ENCODE results near the gene DMBX1.

The DMBX1 gene

DNA sequence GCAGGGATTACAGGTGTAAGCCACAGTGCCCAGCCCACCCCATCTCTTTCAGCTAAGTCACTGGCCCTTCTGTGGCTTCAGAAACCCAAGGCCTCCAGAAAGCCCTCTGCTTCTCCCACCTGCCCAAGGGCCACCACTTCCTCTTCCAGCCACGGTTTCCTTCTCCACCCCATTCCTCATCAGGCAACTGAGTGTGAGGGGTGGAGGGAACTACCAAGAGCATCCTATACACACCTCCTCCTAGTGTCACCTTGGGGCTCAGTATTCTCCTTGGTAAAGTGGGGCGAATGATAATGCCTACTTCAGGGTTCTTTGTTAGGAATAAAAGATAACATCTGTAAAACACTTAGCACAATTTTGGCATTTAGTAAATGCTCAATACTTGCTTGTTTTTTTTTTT, 31.8 kb downstream of the DMBX1 start:
- H4K20me1 ChIP-seq (ENCODE audit: insufficient read depth, low read length) = no peaks in the 10 kb centered on the region; the same call in 1 of the 2 replicates
- H3K4me1 ChIP-seq (ENCODE audit: insufficient read depth, low read length) = no peaks in the 10 kb centered on the region
- H3K36me3 ChIP-seq (ENCODE audit: insufficient read depth, low read length) = no peaks in the 10 kb centered on the region
- no peak overlapping the region for H3K27ac ChIP-seq (ENCODE audit: low read length)
- TF ChIP-seq EZH2 (IDR thresholded peaks at IDR 0.05; ENCODE audit: borderline replicate concordance, low read depth, low read length, severe bottlenecking) = no peak
- TF ChIP-seq, protein P1, sequence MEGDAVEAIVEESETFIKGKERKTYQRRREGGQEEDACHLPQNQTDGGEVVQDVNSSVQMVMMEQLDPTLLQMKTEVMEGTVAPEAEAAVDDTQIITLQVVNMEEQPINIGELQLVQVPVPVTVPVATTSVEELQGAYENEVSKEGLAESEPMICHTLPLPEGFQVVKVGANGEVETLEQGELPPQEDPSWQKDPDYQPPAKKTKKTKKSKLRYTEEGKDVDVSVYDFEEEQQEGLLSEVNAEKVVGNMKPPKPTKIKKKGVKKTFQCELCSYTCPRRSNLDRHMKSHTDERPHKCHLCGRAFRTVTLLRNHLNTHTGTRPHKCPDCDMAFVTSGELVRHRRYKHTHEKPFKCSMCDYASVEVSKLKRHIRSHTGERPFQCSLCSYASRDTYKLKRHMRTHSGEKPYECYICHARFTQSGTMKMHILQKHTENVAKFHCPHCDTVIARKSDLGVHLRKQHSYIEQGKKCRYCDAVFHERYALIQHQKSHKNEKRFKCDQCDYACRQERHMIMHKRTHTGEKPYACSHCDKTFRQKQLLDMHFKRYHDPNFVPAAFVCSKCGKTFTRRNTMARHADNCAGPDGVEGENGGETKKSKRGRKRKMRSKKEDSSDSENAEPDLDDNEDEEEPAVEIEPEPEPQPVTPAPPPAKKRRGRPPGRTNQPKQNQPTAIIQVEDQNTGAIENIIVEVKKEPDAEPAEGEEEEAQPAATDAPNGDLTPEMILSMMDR (IDR thresholded peaks at IDR 0.05; ENCODE audit: borderline replicate concordance, extremely low read depth, low read length, poor library complexity, severe bottlenecking) = no peak
- no peak for DNase-seq
- H3K4me2 ChIP-seq (ENCODE audit: insufficient read depth, low read length) = no peak overlapping the region
- no peak overlapping the region for H3K9ac ChIP-seq (ENCODE audit: low read depth, low read length)
- no peaks in the 10 kb centered on the region for H3K79me2 ChIP-seq (ENCODE audit: insufficient read depth, low read length)
- ATAC-seq (ENCODE audit: insufficient read depth, low read depth) = no peak
- H3K9me3 ChIP-seq (ENCODE audit: insufficient read depth, low read length, severe bottlenecking) = no peaks in the 10 kb centered on the region
- peaks cover 33% of the 10 kb centered on the region for H3K27me3 ChIP-seq (ENCODE audit: insufficient read depth, low read length, poor library complexity)
- H2AFZ ChIP-seq (ENCODE audit: low read depth, low read length) = no peak overlapping the region
- H3K4me3 ChIP-seq (ENCODE audit: low read depth in 1 of 2, low read length in 2 of 2) = no peak overlapping the region

GRCh38 chr1:46522184-46522968, 32.7 kb downstream of the DMBX1 start:
- Histone ChIP-seq H3K27ac (ENCODE audit: low read length) (no peak overlapping the region), H2AFZ (ENCODE audit: low read depth, low read length) (no peak overlapping the region; the same call in 1 of the 2 replicates)
- peak; percentile 51; the same call in 1 of the 3 replicates for ATAC-seq (ENCODE audit: insufficient read depth, low read depth)

DNA sequence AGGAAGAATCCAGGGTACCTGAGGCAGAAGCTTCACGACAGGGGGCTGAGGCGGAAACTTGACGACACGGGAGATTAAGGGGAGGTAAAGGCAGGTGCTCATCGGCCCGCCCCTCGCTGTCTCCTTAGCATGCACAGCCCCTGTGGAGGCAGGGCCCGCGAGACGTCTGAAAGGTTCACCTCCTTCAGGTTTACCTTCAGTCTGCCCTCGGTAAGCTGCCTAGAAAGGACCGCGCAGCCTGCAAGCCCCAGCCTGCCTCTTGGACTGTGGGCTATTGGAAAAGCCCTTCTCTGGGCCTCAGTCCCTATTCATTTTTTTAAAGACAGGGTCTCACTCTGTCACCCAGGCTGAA, 33.3 kb downstream of the DMBX1 start:
- no peaks in the 10 kb centered on the region for H3K4me1 ChIP-seq (ENCODE audit: insufficient read depth, low read length)
- no peak for TF ChIP-seq EZH2 (IDR thresholded peaks at IDR 0.05; ENCODE audit: borderline replicate concordance, low read depth, low read length, severe bottlenecking)
- TF ChIP-seq, protein P1 (IDR thresholded peaks at IDR 0.05; ENCODE audit: borderline replicate concordance, extremely low read depth, low read length, poor library complexity, severe bottlenecking) = no peak
- DNase-seq = no peak
- H3K9me3 ChIP-seq (ENCODE audit: insufficient read depth, low read length, severe bottlenecking) = no peaks in the 10 kb centered on the region
- no peak overlapping the region for H2AFZ ChIP-seq (ENCODE audit: low read depth, low read length)
- no peak for ATAC-seq (ENCODE audit: insufficient read depth, low read depth)
- H3K27ac ChIP-seq (ENCODE audit: low read length) = no peak overlapping the region
- no peak overlapping the region for H3K4me2 ChIP-seq (ENCODE audit: insufficient read depth, low read length)
- no peaks in the 10 kb centered on the region for H3K36me3 ChIP-seq (ENCODE audit: insufficient read depth, low read length)
- no peak overlapping the region for H3K9ac ChIP-seq (ENCODE audit: low read depth, low read length)
- peaks cover 30% of the 10 kb centered on the region for H3K27me3 ChIP-seq (ENCODE audit: insufficient read depth, low read length, poor library complexity)
- H3K4me3 ChIP-seq (ENCODE audit: low read depth in 1 of 2, low read length in 2 of 2) = no peak overlapping the region
- no peaks in the 10 kb centered on the region; the same call in 1 of the 2 replicates for H4K20me1 ChIP-seq (ENCODE audit: insufficient read depth, low read length)
- no peaks in the 10 kb centered on the region for H3K79me2 ChIP-seq (ENCODE audit: insufficient read depth, low read length)

More at GRCh38 chr1:46522184-46522968, 32.7 kb downstream of the DMBX1 start:
- Histone ChIP-seq H3K9me3 (ENCODE audit: insufficient read depth, low read length, severe bottlenecking) (no peaks in the 10 kb centered on the region), H3K4me3 (ENCODE audit: low read depth in 1 of 2, low read length in 2 of 2) (no peak overlapping the region), H3K27me3 (ENCODE audit: insufficient read depth, low read length, poor library complexity) (peaks cover 30% of the 10 kb centered on the region), H3K36me3 (ENCODE audit: insufficient read depth, low read length) (no peaks in the 10 kb centered on the region), H3K4me1 (ENCODE audit: insufficient read depth, low read length) (no peaks in the 10 kb centered on the region), H3K9ac (ENCODE audit: low read depth, low read length) (no peak overlapping the region), H4K20me1 (ENCODE audit: insufficient read depth, low read length) (no peaks in the 10 kb centered on the region; the same call in 1 of the 2 replicates), H3K4me2 (ENCODE audit: insufficient read depth, low read length) (no peak overlapping the region), H3K79me2 (ENCODE audit: insufficient read depth, low read length) (no peaks in the 10 kb centered on the region)
- no peak for DNase-seq
- TF ChIP-seq EZH2 (IDR thresholded peaks at IDR 0.05; ENCODE audit: borderline replicate concordance, low read depth, low read length, severe bottlenecking) = no peak

DNA sequence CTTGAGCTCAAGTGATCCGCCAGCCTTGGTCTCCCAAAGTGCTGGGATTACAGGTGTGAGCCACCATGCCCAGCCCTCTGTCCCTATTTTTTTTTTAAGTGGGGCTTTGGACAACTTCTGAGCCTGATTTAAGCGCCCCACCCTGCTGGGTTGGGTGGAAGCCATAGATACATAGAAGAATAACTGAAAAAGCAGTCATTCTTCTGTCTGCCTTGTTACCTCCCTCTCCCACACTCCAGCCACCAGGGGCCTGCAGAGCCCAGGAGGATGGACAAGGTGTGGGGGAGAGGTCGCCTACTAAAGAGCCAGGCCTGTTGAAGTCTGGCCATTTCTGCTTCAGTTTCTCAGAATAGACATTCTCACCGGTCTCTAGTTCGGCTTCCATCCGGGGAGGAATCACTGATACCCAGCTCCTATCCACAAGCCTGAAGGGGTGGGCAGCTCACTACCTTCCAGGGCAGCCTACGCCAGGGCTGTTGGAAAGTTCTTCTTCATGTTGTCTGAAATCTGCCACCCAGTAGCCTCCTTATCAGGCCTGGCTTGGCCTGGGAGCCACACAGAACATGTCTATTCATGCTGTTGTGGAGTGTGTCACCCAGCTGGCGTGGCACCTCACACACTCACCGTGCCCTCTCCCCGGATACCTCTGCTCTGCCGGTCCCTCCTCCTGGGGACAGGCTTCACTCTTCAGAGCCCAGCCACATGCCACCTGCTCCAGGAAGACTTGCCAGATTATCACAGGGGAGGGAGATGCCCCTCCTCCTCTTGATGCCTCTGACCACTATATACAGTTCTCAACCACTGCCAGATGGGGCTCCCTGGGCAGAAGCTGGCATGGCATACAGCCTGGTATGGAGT, 34.1 kb downstream of the DMBX1 start:
- no peak overlapping the region for H3K9ac ChIP-seq (ENCODE audit: low read depth, low read length)
- H3K9me3 ChIP-seq (ENCODE audit: insufficient read depth, low read length, severe bottlenecking) = no peaks in the 10 kb centered on the region
- ATAC-seq (ENCODE audit: insufficient read depth, low read depth) (no peak), DNase-seq (no peak)
- no peaks in the 10 kb centered on the region for H3K79me2 ChIP-seq (ENCODE audit: insufficient read depth, low read length)
- H4K20me1 ChIP-seq (ENCODE audit: insufficient read depth, low read length) = no peaks in the 10 kb centered on the region; the same call in 1 of the 2 replicates
- TF ChIP-seq EZH2 (IDR thresholded peaks at IDR 0.05; ENCODE audit: borderline replicate concordance, low read depth, low read length, severe bottlenecking) = no peak
- no peak overlapping the region for H3K27ac ChIP-seq (ENCODE audit: low read length)
- no peak overlapping the region for H3K4me3 ChIP-seq (ENCODE audit: low read depth in 1 of 2, low read length in 2 of 2)
- peaks cover 35% of the 10 kb centered on the region for H3K27me3 ChIP-seq (ENCODE audit: insufficient read depth, low read length, poor library complexity)
- no peaks in the 10 kb centered on the region for H3K4me1 ChIP-seq (ENCODE audit: insufficient read depth, low read length)
- no peak overlapping the region for H3K4me2 ChIP-seq (ENCODE audit: insufficient read depth, low read length)
- no peak overlapping the region for H2AFZ ChIP-seq (ENCODE audit: low read depth, low read length)
- H3K36me3 ChIP-seq (ENCODE audit: insufficient read depth, low read length) = no peaks in the 10 kb centered on the region
